Endothelial cell of umbilical vein (primary cell): Measurements from ENCODE around the gene LOXHD1. TPM values are rescaled to one million over a fixed set of nuclear protein-coding genes. Genes with fewer than 3 reads are reported as not detected.

ENCODE experiments used
- BruUV-seq: library from RNA; stranded (reverse); fragments of 400-500 nt; replicated peaks from 2 replicates; lab custom pipeline; 2021; lab: Mats Ljungman, UMichigan
- CTCF ChIA-PET: fragments of 300-600, 350-600 bp; sonication (Branson Sonifier 250); formaldehyde crosslinking; loops from one replicate; lab custom pipeline; 2021; ENCODE audit warnings: antibody characterized with exemption, inconsistent platforms; lab: Charles Lee
- POLR2A ChIA-PET: fragments of 300-600, 350-600 bp; sonication (Branson Sonifier 250); formaldehyde crosslinking; loops from one replicate; lab custom pipeline; 2021; ENCODE audit warnings: antibody characterized with exemption, inconsistent platforms; lab: Charles Lee
- DNase-seq: peaks from one replicate; pipeline ENCODE4 v3.0.0-alpha.2; 2011; ENCODE audit warnings: low read depth, low spot score
- FAIRE-seq: peaks from 2 replicates; lab custom pipeline; 2011; peaks lifted over from hg19 to GRCh38; lab: Jason Lieb, UNC
- H2AFZ ChIP-seq: 2 replicates; pipeline ENCODE4 v1.6.0; 2012; ENCODE audit warnings: low read depth, low read length, control low read depth, inconsistent platforms
- H3K27ac ChIP-seq: 2 replicates; pipeline ENCODE4 v1.5.1; 2011; ENCODE audit warnings: low read depth, mild to moderate bottlenecking, control low read depth, low read length, moderate library complexity; ENCODE audit not compliant: insufficient read depth
- H3K27me3 ChIP-seq, 2 experiments: 2 replicates each; pipeline versions ENCODE4 v1.6.0 to v1.6.1; 2011; ENCODE audit warnings: low read length in 2 of 2, mixed read lengths in 1 of 2; ENCODE audit not compliant: control insufficient read depth in 2 of 2, insufficient read depth in 2 of 2
- H3K36me3 ChIP-seq, 2 experiments: 2 replicates in 1 of 2; 3 replicates in 1 of 2; pipeline ENCODE4 v1.5.1; 2011; ENCODE audit warnings: low read length in 2 of 2, mild to moderate bottlenecking in 1 of 2, moderate library complexity in 1 of 2; ENCODE audit not compliant: control insufficient read depth in 2 of 2, insufficient read depth in 2 of 2; ENCODE audit errors: extremely low read depth in 1 of 2
- H3K4me1 ChIP-seq: 3 replicates; pipeline ENCODE4 v1.5.1; 2011; ENCODE audit warnings: mild to moderate bottlenecking, low read length; ENCODE audit not compliant: control insufficient read depth, insufficient read depth; ENCODE audit errors: extremely low read depth
- H3K4me2 ChIP-seq: 2 replicates; pipeline ENCODE4 v1.6.1; 2011; ENCODE audit warnings: low read length, control low read depth, mixed read lengths; ENCODE audit not compliant: insufficient read depth
- H3K4me3 ChIP-seq, 3 experiments: fragments of 200-600 bp in 1 of 3; sonication (generic), shearing (Covaris generic) in 1 of 3; replicated peaks in 1 of 3; 2 replicates each; pipeline ENCODE4 v1.5.1; 2011 to 2016; ENCODE audit warnings: control low read depth in 3 of 3, low read length in 3 of 3, mild to moderate bottlenecking in 2 of 3, inconsistent platforms in 1 of 3, low read depth in 1 of 3, moderate library complexity in 1 of 3; ENCODE audit not compliant: insufficient read depth in 1 of 3
- H3K79me2 ChIP-seq: 2 replicates; pipeline ENCODE4 v1.6.0; 2012; ENCODE audit warnings: low read length, inconsistent platforms; ENCODE audit not compliant: control insufficient read depth, insufficient read depth
- H3K9ac ChIP-seq: replicated peaks from 2 replicates; pipeline ENCODE3; 2011; ENCODE audit warnings: low read length, control low read depth; ENCODE audit not compliant: insufficient read depth; ENCODE audit errors: extremely low read depth
- H3K9me1 ChIP-seq: replicated peaks from 3 replicates; pipeline ENCODE4 v1.6.0; 2011; ENCODE audit warnings: mild to moderate bottlenecking, low read length; ENCODE audit not compliant: control insufficient read depth, insufficient read depth; ENCODE audit errors: extremely low read depth
- H3K9me3 ChIP-seq: replicated peaks from 2 replicates; pipeline ENCODE4 v1.5.1; 2012; ENCODE audit warnings: low read length, inconsistent platforms; ENCODE audit not compliant: control insufficient read depth, insufficient read depth
- H4K20me1 ChIP-seq: replicated peaks from 2 replicates; pipeline ENCODE3; 2011; ENCODE audit warnings: mild to moderate bottlenecking, low read length; ENCODE audit not compliant: control insufficient read depth, insufficient read depth; ENCODE audit errors: extremely low read depth
- EZH2 ChIP-seq: IDR thresholded peaks from 2 replicates; pipeline ENCODE4 v1.6.1; 2012; ENCODE audit warnings: borderline replicate concordance, low read depth, mild to moderate bottlenecking, moderate library complexity, low read length, inconsistent platforms; ENCODE audit not compliant: severe bottlenecking
- FOS ChIP-seq: IDR thresholded peaks from 2 replicates; pipeline ENCODE4 v1.6.1; 2011; ENCODE audit warnings: mild to moderate bottlenecking, low read length, moderate library complexity, borderline replicate concordance; ENCODE audit not compliant: insufficient read depth
- GATA2 ChIP-seq: IDR thresholded peaks from 2 replicates; pipeline ENCODE4 v1.7.0; 2011; ENCODE audit warnings: low read depth, mild to moderate bottlenecking, moderate library complexity, mixed read lengths, low read length; ENCODE audit not compliant: insufficient read length, insufficient read depth
- JUN ChIP-seq: IDR thresholded peaks from 2 replicates; pipeline ENCODE4 v1.6.1; 2011; ENCODE audit warnings: borderline replicate concordance, low read depth; ENCODE audit not compliant: insufficient read length, insufficient read depth
- POLR2AphosphoS5 ChIP-seq: IDR thresholded peaks from 2 replicates; pipeline ENCODE4 v1.6.1; 2012; ENCODE audit warnings: low read depth, mild to moderate bottlenecking, control low read depth, low read length, moderate library complexity; ENCODE audit not compliant: insufficient read depth
- dilution Hi-C: fragments of 300-500 bp; cut with MboI; formaldehyde crosslinking; loops from one replicate; pipeline ENCODE4 v1.15.0; 2019; ENCODE audit warnings: low sequenced_read_pairs; ENCODE audit not compliant: extremely low pct_ligation_motif_present
- intact Hi-C: fragments of 100-400 bp; cut with micrococcal nuclease; formaldehyde crosslinking; loops from one replicate; pipeline ENCODE4 v1.10.0; 2022
- polyA plus RNA-seq, 4 experiments: library from polyadenylated mRNA; depleted of rRNA in 3 of 4; stranded (reverse) in 3 of 4; unstranded in 1 of 4; fragments of >200 nt; gene quantifications; 2 replicates each; pipeline versions ENCODE4 v1.2.1 to v1.2.3, GENCODE V29; 2011 to 2012; ENCODE audit warnings: missing spikeins in 1 of 4
- total RNA-seq: library from RNA; stranded (reverse); gene quantifications from 2 replicates; pipeline ENCODE4 v1.2.3, GENCODE V29; 2021
- TF ChIP-seq, protein P1 (sequence below), 2 donors: IDR thresholded peaks; 1 replicate in 1 of 2; 2 replicates in 1 of 2; pipeline ENCODE4 v1.5.1; 2011; ENCODE audit warnings: low read length in 2 of 2, mild to moderate bottlenecking in 2 of 2, moderate library complexity in 2 of 2, control low read depth in 1 of 2, inconsistent platforms in 1 of 2, low read depth in 1 of 2; ENCODE audit not compliant: insufficient read depth in 1 of 2; ENCODE audit errors: extremely low read depth in 1 of 2

LOXHD1 gene
- total and polyA plus RNA-seq, 2 donors (not counting 3 experiments of a cell fraction or from before 2014, with no cell fraction given), result not detected

DNA sequence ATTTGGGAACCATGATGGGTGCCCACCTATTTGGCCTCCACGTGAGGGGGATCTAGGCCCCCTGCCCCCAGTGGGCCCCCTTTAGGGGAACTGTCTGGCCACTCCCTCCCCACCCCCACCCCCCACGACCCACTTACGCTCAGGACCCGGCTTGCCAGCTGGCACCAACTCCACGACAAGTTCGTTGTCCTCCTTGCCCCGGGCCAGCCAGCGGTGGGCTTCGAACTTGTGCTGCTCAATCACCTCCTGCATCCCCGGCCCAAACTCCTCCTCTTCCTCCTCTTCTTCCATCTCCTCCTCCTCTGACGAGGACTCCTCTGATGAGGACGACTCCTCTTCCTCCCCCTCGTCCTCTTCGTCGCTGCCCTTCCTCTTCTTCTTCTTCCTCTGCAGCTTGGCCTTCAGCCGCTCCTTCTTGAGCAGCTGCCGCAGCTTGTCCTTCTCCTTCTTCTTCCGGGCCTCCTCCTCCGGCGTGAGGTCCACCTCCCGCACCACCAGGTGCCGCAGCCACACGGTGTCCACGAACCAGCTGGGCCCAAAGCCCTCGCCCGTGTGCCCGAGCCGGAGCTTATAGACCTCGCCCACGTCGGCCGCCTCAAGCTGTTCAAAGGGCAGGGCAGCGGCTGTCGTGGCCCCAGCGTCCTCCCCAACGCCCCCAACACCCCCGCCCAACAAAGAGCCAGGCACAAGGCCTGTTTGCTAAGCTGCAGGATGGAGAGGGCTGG lies 96.9 kb downstream of the LOXHD1 start:
- Histone ChIP-seq H3K27ac (no peak overlapping the region), H3K4me3 (no peak overlapping the region), H3K9me3 (no peaks in the 10 kb centered on the region), H3K36me3 (no peaks in the 10 kb centered on the region), H3K4me2 (no peak overlapping the region), H3K4me1 (no peaks in the 10 kb centered on the region), H3K79me2 (no peaks in the 10 kb centered on the region), H3K9ac (no peak overlapping the region), H3K9me1 (no peaks in the 10 kb centered on the region), H3K27me3 (no peaks in the 10 kb centered on the region), H2AFZ (no peak overlapping the region), H4K20me1 (no peaks in the 10 kb centered on the region)
- intact Hi-C loops, result no loop called here
- dilution Hi-C loops, result no loop called here
- no TSS peak for BruUV-seq
- POLR2A ChIA-PET, result no interaction called here
- FAIRE-seq (no peak), DNase-seq (no peak)
- TF ChIP-seq GATA2 (no peak), POLR2AphosphoS5 (no peak)
- TF ChIP-seq, protein P1, sequence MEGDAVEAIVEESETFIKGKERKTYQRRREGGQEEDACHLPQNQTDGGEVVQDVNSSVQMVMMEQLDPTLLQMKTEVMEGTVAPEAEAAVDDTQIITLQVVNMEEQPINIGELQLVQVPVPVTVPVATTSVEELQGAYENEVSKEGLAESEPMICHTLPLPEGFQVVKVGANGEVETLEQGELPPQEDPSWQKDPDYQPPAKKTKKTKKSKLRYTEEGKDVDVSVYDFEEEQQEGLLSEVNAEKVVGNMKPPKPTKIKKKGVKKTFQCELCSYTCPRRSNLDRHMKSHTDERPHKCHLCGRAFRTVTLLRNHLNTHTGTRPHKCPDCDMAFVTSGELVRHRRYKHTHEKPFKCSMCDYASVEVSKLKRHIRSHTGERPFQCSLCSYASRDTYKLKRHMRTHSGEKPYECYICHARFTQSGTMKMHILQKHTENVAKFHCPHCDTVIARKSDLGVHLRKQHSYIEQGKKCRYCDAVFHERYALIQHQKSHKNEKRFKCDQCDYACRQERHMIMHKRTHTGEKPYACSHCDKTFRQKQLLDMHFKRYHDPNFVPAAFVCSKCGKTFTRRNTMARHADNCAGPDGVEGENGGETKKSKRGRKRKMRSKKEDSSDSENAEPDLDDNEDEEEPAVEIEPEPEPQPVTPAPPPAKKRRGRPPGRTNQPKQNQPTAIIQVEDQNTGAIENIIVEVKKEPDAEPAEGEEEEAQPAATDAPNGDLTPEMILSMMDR (IDR thresholded peaks at IDR 0.05; ENCODE audit: extremely low read depth in 1 of 2, insufficient read depth in 1 of 2, low read depth in 1 of 2, low read length in 2 of 2), result no peak
- CTCF ChIA-PET, result no interaction called here

DNA sequence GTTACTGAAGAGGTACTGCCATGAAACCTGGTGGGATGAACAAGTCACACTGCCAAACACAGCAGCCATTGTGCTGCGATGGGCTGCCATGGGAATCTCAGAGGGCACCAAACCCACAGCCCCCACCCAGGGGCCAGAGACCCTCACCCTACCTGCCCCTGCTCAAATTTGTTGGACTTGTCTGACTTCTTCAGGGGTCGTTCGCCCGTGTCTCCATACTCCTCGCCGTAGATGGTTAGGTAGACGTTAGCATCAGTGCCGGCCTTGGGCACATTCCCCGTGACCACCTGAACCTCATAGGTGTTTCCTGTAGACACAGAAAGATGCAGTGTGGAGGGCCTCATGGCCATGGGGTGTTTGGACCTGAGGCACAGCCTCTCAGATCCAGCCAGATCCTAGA lies 97.7 kb downstream of the LOXHD1 start:
- H3K9me1 ChIP-seq, result no peaks in the 10 kb centered on the region
- no peaks in the 10 kb centered on the region for H3K4me1 ChIP-seq
- TF ChIP-seq GATA2, result no peak
- no peak for TF ChIP-seq POLR2AphosphoS5
- TF ChIP-seq EZH2, result no peak
- TF ChIP-seq FOS, result no peak
- no peak for TF ChIP-seq JUN
- no peak for FAIRE-seq
- BruUV-seq, result no TSS peak
- H3K36me3 ChIP-seq, result no peaks in the 10 kb centered on the region
- no peak overlapping the region for H2AFZ ChIP-seq
- DNase-seq, result no peak
- no peaks in the 10 kb centered on the region for H3K27me3 ChIP-seq
- H3K4me3 ChIP-seq, result no peak overlapping the region
- H4K20me1 ChIP-seq, result no peaks in the 10 kb centered on the region
- H3K27ac ChIP-seq, result no peak overlapping the region
- intact Hi-C loops, result no loop called here
- H3K79me2 ChIP-seq, result no peaks in the 10 kb centered on the region
- no peak overlapping the region for H3K4me2 ChIP-seq
- no peaks in the 10 kb centered on the region for H3K9me3 ChIP-seq
- ChIA-PET CTCF (no interaction called here), POLR2A (no interaction called here)
- dilution Hi-C loops, result no loop called here
- no peak overlapping the region for H3K9ac ChIP-seq
